KMS-11 (cell line): ENCODE measurements around the gene ZNF385D.

ENCODE experiments used
- H2AFZ ChIP-seq: fragments of 200-600 bp; sonication (generic); 2 replicates; pipeline ENCODE4 v1.6.1; 2016; ENCODE audit warnings: antibody characterized with exemption, mixed run types, low read depth
- H3K27ac ChIP-seq: fragments of 200-600 bp; sonication (generic); 2 replicates; pipeline ENCODE4 v1.6.1; 2016; ENCODE audit warnings: mild to moderate bottlenecking, mixed run types
- H3K27me3 ChIP-seq: fragments of 200-600 bp; sonication (generic); 2 replicates; pipeline ENCODE4 v1.6.1; 2017; ENCODE audit warnings: mild to moderate bottlenecking, low read depth, mixed run types, moderate library complexity; ENCODE audit not compliant: insufficient read depth
- H3K36me3 ChIP-seq: fragments of 200-600 bp; sonication (generic); 2 replicates; pipeline ENCODE4 v1.6.1; 2017; ENCODE audit warnings: mild to moderate bottlenecking, mixed run types; ENCODE audit not compliant: insufficient read depth
- H3K4me1 ChIP-seq: fragments of 200-600 bp; sonication (generic); 2 replicates; pipeline ENCODE4 v1.6.1; 2016; ENCODE audit warnings: mild to moderate bottlenecking, low read depth, mixed run types; ENCODE audit not compliant: poor library complexity, severe bottlenecking
- H3K4me2 ChIP-seq: fragments of 200-600 bp; sonication (generic); 2 replicates; pipeline ENCODE4 v1.7.0; 2016; ENCODE audit warnings: mild to moderate bottlenecking, mixed run types
- H3K4me3 ChIP-seq: fragments of 200-600 bp; sonication (generic); IDR thresholded peaks from 2 replicates; pipeline ENCODE4 v1.6.1; 2017; ENCODE audit warnings: low read depth, low read length, mixed read lengths; ENCODE audit not compliant: insufficient read depth
- H3K79me2 ChIP-seq: fragments of 200-600 bp; sonication (generic); 2 replicates; pipeline ENCODE4 v1.6.1; 2016; ENCODE audit warnings: low read depth, mixed run types; ENCODE audit not compliant: insufficient read depth
- H3K9ac ChIP-seq: fragments of 200-600 bp; sonication (generic); 2 replicates; pipeline ENCODE4 v1.6.1; 2016; ENCODE audit warnings: mild to moderate bottlenecking, mixed run types
- H4K20me1 ChIP-seq: fragments of 200-600 bp; sonication (generic); 2 replicates; pipeline ENCODE4 v1.6.1; 2016; ENCODE audit warnings: mild to moderate bottlenecking, mixed run types; ENCODE audit not compliant: insufficient read depth
- TF ChIP-seq, protein P1 (sequence below): fragments of 200-600 bp; sonication (generic); conservative IDR thresholded peaks from 2 replicates; pipeline ENCODE4 v1.6.1; 2017; ENCODE audit warnings: low read depth, mild to moderate bottlenecking, antibody characterized with exemption, low read length, moderate library complexity, mixed read lengths

ZNF385D gene

DNA sequence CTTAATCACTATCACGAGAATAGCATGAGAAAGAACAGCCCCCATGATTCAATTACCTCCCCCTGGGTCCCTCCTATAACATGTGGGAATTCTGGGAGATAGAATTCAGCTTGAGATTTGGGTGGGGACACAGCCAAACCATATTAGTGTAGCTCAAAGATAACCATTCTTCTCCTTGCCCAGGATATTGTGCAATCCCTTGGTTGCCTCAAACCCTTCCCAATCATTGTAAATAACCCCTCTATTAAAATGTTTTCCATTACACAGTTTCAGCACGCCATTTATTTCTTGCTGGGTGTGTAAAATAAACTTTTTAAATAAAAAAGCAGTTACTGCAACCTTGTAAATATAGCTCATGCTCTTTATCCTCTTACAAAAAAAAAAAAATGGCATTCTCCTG lies 47.7 kb downstream of the ZNF385D start:
- Histone ChIP-seq H3K4me2 (no peak overlapping the region), H3K9ac (no peak overlapping the region)
- TF ChIP-seq, protein P1, sequence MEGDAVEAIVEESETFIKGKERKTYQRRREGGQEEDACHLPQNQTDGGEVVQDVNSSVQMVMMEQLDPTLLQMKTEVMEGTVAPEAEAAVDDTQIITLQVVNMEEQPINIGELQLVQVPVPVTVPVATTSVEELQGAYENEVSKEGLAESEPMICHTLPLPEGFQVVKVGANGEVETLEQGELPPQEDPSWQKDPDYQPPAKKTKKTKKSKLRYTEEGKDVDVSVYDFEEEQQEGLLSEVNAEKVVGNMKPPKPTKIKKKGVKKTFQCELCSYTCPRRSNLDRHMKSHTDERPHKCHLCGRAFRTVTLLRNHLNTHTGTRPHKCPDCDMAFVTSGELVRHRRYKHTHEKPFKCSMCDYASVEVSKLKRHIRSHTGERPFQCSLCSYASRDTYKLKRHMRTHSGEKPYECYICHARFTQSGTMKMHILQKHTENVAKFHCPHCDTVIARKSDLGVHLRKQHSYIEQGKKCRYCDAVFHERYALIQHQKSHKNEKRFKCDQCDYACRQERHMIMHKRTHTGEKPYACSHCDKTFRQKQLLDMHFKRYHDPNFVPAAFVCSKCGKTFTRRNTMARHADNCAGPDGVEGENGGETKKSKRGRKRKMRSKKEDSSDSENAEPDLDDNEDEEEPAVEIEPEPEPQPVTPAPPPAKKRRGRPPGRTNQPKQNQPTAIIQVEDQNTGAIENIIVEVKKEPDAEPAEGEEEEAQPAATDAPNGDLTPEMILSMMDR: no peak

DNA sequence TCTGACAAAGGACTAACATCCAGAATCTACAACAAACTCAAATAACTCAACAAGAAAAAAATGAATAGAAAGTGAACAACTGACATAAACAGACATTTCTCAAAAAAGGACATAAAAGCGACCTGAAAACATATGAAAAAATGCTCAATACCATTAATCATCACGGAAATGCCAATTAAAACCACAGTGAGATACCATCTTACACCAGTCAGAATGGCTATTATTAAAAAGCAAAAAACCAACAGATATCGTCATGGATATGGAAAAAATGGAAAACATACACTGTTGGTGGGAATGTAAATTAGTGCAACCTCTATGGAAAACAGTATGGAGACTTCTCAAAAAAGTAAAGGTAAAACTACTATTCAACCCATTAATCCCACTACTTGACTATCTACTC lies 53.3 kb downstream of the ZNF385D start:
- Histone ChIP-seq H3K27ac (no peak overlapping the region), H2AFZ (no peak overlapping the region), H3K27me3 (no peaks in the 10 kb centered on the region), H3K36me3 (no peaks in the 10 kb centered on the region), H3K9ac (no peak overlapping the region), H3K79me2 (no peaks in the 10 kb centered on the region), H4K20me1 (no peaks in the 10 kb centered on the region), H3K4me2 (no peak overlapping the region), H3K4me1 (no peaks in the 10 kb centered on the region), H3K4me3 (no peak overlapping the region)
- TF ChIP-seq, protein P1: no peak

More for the DNA sequence above, 47.7 kb downstream of the ZNF385D start:
- H2AFZ ChIP-seq: no peak overlapping the region
- no peak overlapping the region for H3K27ac ChIP-seq
- H4K20me1 ChIP-seq: no peaks in the 10 kb centered on the region
- H3K27me3 ChIP-seq: no peaks in the 10 kb centered on the region
- no peaks in the 10 kb centered on the region for H3K36me3 ChIP-seq
- H3K79me2 ChIP-seq: no peaks in the 10 kb centered on the region
- no peak overlapping the region for H3K4me3 ChIP-seq
- H3K4me1 ChIP-seq: no peaks in the 10 kb centered on the region

DNA sequence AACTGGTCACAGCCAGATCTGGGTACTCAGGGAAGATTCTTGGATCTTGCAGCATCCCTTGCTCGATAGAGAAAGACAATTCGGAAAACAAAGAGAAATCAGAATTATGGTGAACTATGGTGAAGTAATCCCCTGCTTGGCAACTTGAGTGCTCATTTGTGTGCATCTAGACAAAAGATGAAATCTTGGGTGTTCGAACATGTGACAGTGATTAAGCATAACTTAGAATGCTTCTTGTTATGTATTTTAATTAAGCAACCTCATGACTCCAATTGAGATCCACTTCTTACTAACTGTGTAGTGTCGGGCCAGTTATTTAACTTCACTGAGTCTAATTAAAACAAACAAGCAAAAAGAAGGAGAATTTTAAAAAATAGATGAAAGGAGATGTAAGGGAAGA lies 56.5 kb downstream of the ZNF385D start:
- Histone ChIP-seq H3K4me3 (no peak overlapping the region), H3K9ac (no peak overlapping the region), H3K36me3 (no peaks in the 10 kb centered on the region), H3K79me2 (no peaks in the 10 kb centered on the region), H3K4me2 (no peak overlapping the region), H3K27ac (no peak overlapping the region), H4K20me1 (no peaks in the 10 kb centered on the region), H3K4me1 (no peaks in the 10 kb centered on the region), H2AFZ (no peak overlapping the region), H3K27me3 (no peaks in the 10 kb centered on the region)
- TF ChIP-seq, protein P1: no peak

GRCh38 chr3:21691036-21691435 lies 60.0 kb downstream of the ZNF385D start:
- Histone ChIP-seq H3K4me1 (no peaks in the 10 kb centered on the region), H3K27me3 (no peaks in the 10 kb centered on the region), H3K9ac (no peak overlapping the region), H3K4me3 (no peak overlapping the region), H3K79me2 (no peaks in the 10 kb centered on the region), H3K27ac (no peak overlapping the region), H4K20me1 (no peaks in the 10 kb centered on the region), H3K4me2 (no peak overlapping the region), H2AFZ (no peak overlapping the region), H3K36me3 (no peaks in the 10 kb centered on the region)
- TF ChIP-seq, protein P1: no peak

- H3K36me3 ChIP-seq: no peaks in the 10 kb centered on the region
- no peak overlapping the region for H3K4me3 ChIP-seq
- no peaks in the 10 kb centered on the region for H3K4me1 ChIP-seq
- no peaks in the 10 kb centered on the region for H4K20me1 ChIP-seq
- no peak overlapping the region for H3K27ac ChIP-seq
- H3K79me2 ChIP-seq: no peaks in the 10 kb centered on the region
- no peak overlapping the region for H2AFZ ChIP-seq
- H3K4me2 ChIP-seq: no peak overlapping the region
- H3K27me3 ChIP-seq: no peaks in the 10 kb centered on the region
- H3K9ac ChIP-seq: no peak overlapping the region
- TF ChIP-seq, protein P1: no peak
Measured at GRCh38 chr3:21682206-21682605, 68.8 kb downstream of the ZNF385D start.
